ENCODE measurements around the gene SNW1. TPM values are rescaled to one million over a fixed set of nuclear protein-coding genes. Genes with fewer than 3 reads are reported as not detected.

Gene SNW1
- total RNA-seq, result 48.2 and 51.1 TPM in 2 replicates

GRCh38 chr14:77760381-77761204 is at the start of gene SNW1:
TSS of gene SNW1 (minus strand) at chr14:77761156. CDS start at chr14:77761127, 29 bp downstream.

GRCh38 chr14:77799863-77800730 is 39.1 kb upstream of the SNW1 start, which contains the start of gene ADCK1:
TSS of gene ADCK1 (plus strand) at chr14:77800109. CDS start at chr14:77818979, 18,870 bp downstream.

GRCh38 chr14:77707724-77708408 is 53.1 kb downstream of the SNW1 start, which contains the start of the genes ALKBH1 and SLIRP:
TSS of gene ALKBH1 (minus strand) at chr14:77708023. CDS start at chr14:77708004, 19 bp downstream.
TSS of gene SLIRP (plus strand) at chr14:77708103. CDS start at chr14:77708112, 9 bp downstream.

Other genes starting within 250 kb of the SNW1 start
- 13.1 and 15.3 TPM in 2 replicates for gene SPTLC2, start 144.5 kb downstream of the SNW1 start, total RNA-seq
- 9.7 and 13.4 TPM in 2 replicates for gene ALKBH1, start 53.1 kb downstream of the SNW1 start, total RNA-seq
- gene SLIRP, start 53.1 kb downstream of the SNW1 start, total RNA-seq, result 76.8 and 133 TPM in 2 replicates
- 4.3 and 4.9 TPM in 2 replicates for gene ADCK1, start 39.0 kb upstream of the SNW1 start, total RNA-seq

Measured in pericardium fibroblast (primary cell).